PC-9 (cell line): Measurements from ENCODE around the gene BMPR1B.

ENCODE experiments used
- CTCF ChIP-seq: fragments of 200-600 bp; sonication (generic); conservative IDR thresholded peaks from 2 replicates; pipeline ENCODE4 v1.6.1; 2017; ENCODE audit warnings: mixed run types, antibody characterized with exemption, mild to moderate bottlenecking, moderate library complexity
- EZH2 ChIP-seq: fragments of 200-600 bp; sonication (generic); IDR thresholded peaks from 2 replicates; pipeline ENCODE4 v1.8.0; 2017; ENCODE audit warnings: antibody characterized with exemption, low read depth

GRCh38 chr4:95068818-95069478 is 311.2 kb downstream of the BMPR1B start:
- TF ChIP-seq CTCF (no peak), EZH2 (no peak)
